Neural progenitor cell (in vitro differentiated cells): Measurements from ENCODE around the gene CSTA. TPM values are rescaled to one million over a fixed set of nuclear protein-coding genes. Genes with fewer than 3 reads are reported as not detected.

Experiments
- DNase-seq: peaks from one replicate; pipeline ENCODE4 v3.0.0-alpha.2; 2016; ENCODE audit warnings: low spot score
- H2AFZ ChIP-seq: fragments of 200-600 bp; sonication (generic); replicated peaks from 2 replicates; pipeline ENCODE4 v1.6.1; 2016; ENCODE audit warnings: antibody characterized with exemption
- H3F3A ChIP-seq: fragments of 200-600 bp; sonication (generic); 2 replicates; pipeline ENCODE4 v1.6.1; 2016; ENCODE audit warnings: antibody characterized with exemption, low read depth
- H3K27ac ChIP-seq: fragments of 200-600 bp; sonication (generic); 2 replicates; pipeline ENCODE4 v1.5.1; 2016; ENCODE audit warnings: mild to moderate bottlenecking
- H3K27me3 ChIP-seq: fragments of 200-600 bp; sonication (generic); 2 replicates; pipeline ENCODE4 v1.6.1; 2016; ENCODE audit warnings: mild to moderate bottlenecking, moderate library complexity
- H3K36me3 ChIP-seq: fragments of 200-600 bp; sonication (generic); 2 replicates; pipeline ENCODE4 v1.5.1; 2016
- H3K4me1 ChIP-seq: fragments of 200-600 bp; sonication (generic); 2 replicates; pipeline ENCODE4 v1.6.1; 2016; ENCODE audit warnings: mixed run types
- H3K4me2 ChIP-seq: fragments of 200-600 bp; sonication (generic); 2 replicates; pipeline ENCODE4 v1.6.1; 2016
- H3K4me3 ChIP-seq: fragments of 200-600 bp; sonication (generic); 2 replicates; pipeline ENCODE4 v1.5.1; 2016
- H3K79me2 ChIP-seq: fragments of 200-600 bp; sonication (generic); 2 replicates; pipeline ENCODE4 v1.6.1; 2016; ENCODE audit warnings: low read depth
- H3K9ac ChIP-seq: fragments of 200-600 bp; sonication (generic); 2 replicates; pipeline ENCODE4 v1.6.1; 2016
- H3K9me3 ChIP-seq: fragments of 200-600 bp; sonication (generic); 2 replicates; pipeline ENCODE4 v1.5.1; 2016; ENCODE audit warnings: low read depth
- H4K20me1 ChIP-seq: fragments of 200-600 bp; sonication (generic); 2 replicates; pipeline ENCODE4 v1.6.1; 2016; ENCODE audit warnings: low read depth
- H3K27ac Mint-ChIP-seq: 3 replicates; pipeline ENCODE4 v1.8.0; 2021; ENCODE audit warnings: mixed read lengths
- H3K27me3 Mint-ChIP-seq: 2 replicates; pipeline ENCODE4 v1.8.0; 2022; ENCODE audit warnings: low read depth, mild to moderate bottlenecking, inconsistent platforms, moderate library complexity, mixed read lengths; ENCODE audit not compliant: insufficient read depth
- H3K36me3 Mint-ChIP-seq: 3 replicates; pipeline ENCODE4 v1.8.0; 2021; ENCODE audit warnings: mixed read lengths
- H3K4me1 Mint-ChIP-seq: 3 replicates; pipeline ENCODE4 v1.8.0; 2021; ENCODE audit warnings: mixed read lengths
- H3K4me3 Mint-ChIP-seq: 3 replicates; pipeline ENCODE4 v1.8.0; 2021; ENCODE audit warnings: mild to moderate bottlenecking, moderate library complexity, mixed read lengths
- H3K9me3 Mint-ChIP-seq: 3 replicates; pipeline ENCODE4 v1.8.0; 2020; ENCODE audit warnings: mixed read lengths
- CTCF ChIP-seq: fragments of 200-600 bp; sonication (generic); IDR thresholded peaks from 2 replicates; pipeline ENCODE4 v1.5.1; 2017; ENCODE audit warnings: antibody characterized with exemption, mild to moderate bottlenecking
- EZH2 ChIP-seq: fragments of 200-600 bp; sonication (generic); IDR thresholded peaks from 2 replicates; pipeline ENCODE4 v1.6.1; 2017; ENCODE audit warnings: antibody characterized with exemption, mild to moderate bottlenecking, moderate library complexity
- EZH2phosphoT487 ChIP-seq: fragments of 200-600 bp; sonication (generic); IDR thresholded peaks from 2 replicates; pipeline ENCODE4 v1.6.1; 2017; ENCODE audit warnings: antibody characterized with exemption
- total RNA-seq: library from RNA; depleted of rRNA; stranded (reverse); fragments of >200 nt; gene quantifications from 2 replicates; pipeline ENCODE4 v1.2.3, GENCODE V29; 2015; ENCODE audit warnings: low replicate concordance

Gene CSTA
- total RNA-seq, 1 donor from 2014 or later, result not detected

GRCh38 chr3:122312826-122313225 is 12.2 kb upstream of the CSTA start:
- Mint-ChIP-seq H3K27ac (no peak overlapping the region), H3K4me3 (no peak overlapping the region), H3K9me3 (no peaks in the 10 kb centered on the region), H3K36me3 (no peaks in the 10 kb centered on the region), H3K4me1 (no peaks in the 10 kb centered on the region), H3K27me3 (no peaks in the 10 kb centered on the region)
- no peaks in the 10 kb centered on the region for H4K20me1 ChIP-seq
- H3K27me3 ChIP-seq, result no peaks in the 10 kb centered on the region
- H3K79me2 ChIP-seq, result no peaks in the 10 kb centered on the region
- H3K9me3 ChIP-seq, result no peaks in the 10 kb centered on the region
- no peak overlapping the region for H3K9ac ChIP-seq
- no peaks in the 10 kb centered on the region for H3K36me3 ChIP-seq
- no peaks in the 10 kb centered on the region for H3F3A ChIP-seq
- no peak for DNase-seq
- H3K4me2 ChIP-seq, result no peak overlapping the region
- no peak for TF ChIP-seq EZH2
- TF ChIP-seq EZH2phosphoT487, result no peak
- TF ChIP-seq CTCF, result no peak
- no peak overlapping the region for H3K27ac ChIP-seq
- H3K4me3 ChIP-seq, result no peak overlapping the region
- H3K4me1 ChIP-seq, result no peaks in the 10 kb centered on the region
- H2AFZ ChIP-seq, result no peak overlapping the region

- Histone ChIP-seq H3K4me2 (no peak overlapping the region), H3K27me3 (no peaks in the 10 kb centered on the region), H4K20me1 (no peaks in the 10 kb centered on the region), H3K4me1 (no peaks in the 10 kb centered on the region), H3K36me3 (no peaks in the 10 kb centered on the region), H3F3A (no peaks in the 10 kb centered on the region), H3K4me3 (no peak overlapping the region), H3K9me3 (no peaks in the 10 kb centered on the region), H3K79me2 (no peaks in the 10 kb centered on the region), H3K9ac (no peak overlapping the region), H2AFZ (no peak overlapping the region), H3K27ac (no peak overlapping the region)
- H3K4me1 Mint-ChIP-seq, result no peaks in the 10 kb centered on the region
- H3K4me3 Mint-ChIP-seq, result no peak overlapping the region
- TF ChIP-seq CTCF (no peak), EZH2phosphoT487 (no peak), EZH2 (no peak)
- H3K36me3 Mint-ChIP-seq, result no peaks in the 10 kb centered on the region
- H3K27ac Mint-ChIP-seq, result no peak overlapping the region
- no peak for DNase-seq
- no peaks in the 10 kb centered on the region for H3K9me3 Mint-ChIP-seq
- H3K27me3 Mint-ChIP-seq, result no peaks in the 10 kb centered on the region
Observed at GRCh38 chr3:122313281-122313680, 11.8 kb upstream of the CSTA start.

DNA sequence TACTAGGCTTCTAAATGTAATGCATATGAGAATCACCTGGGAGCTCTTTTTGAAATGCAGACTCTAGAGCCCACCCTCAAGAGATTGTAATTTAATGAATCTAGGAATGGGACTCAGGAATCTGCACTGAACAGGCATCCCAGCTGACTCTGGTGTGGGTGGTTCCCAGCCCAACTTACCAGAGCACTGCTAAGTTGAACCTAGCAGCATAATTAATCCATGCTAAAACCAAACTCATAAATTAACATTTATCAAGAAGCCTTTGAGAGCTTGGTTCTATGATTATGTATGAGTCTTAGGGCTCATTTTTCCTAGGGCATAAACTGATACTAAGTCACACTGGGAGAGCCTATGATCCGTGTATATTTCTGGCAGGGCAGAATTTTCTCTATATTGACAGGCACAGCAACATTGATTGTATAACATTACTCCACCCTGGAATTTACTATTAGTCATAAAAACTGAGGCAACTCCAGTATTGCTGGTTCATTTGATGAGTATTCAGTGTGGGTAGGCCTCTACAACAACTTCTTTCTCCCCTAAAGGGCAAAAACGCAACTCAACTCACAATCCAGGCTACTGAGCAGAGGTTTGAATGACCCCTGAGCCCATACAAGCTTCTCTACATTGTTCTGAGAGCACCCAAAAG is 10.7 kb upstream of the CSTA start:
- H3K27me3 ChIP-seq, result no peaks in the 10 kb centered on the region
- no peak overlapping the region for H3K27ac Mint-ChIP-seq
- peak overlapping the region; percentile 79 for H2AFZ ChIP-seq
- H3K4me1 ChIP-seq, result no peaks in the 10 kb centered on the region
- DNase-seq, result no peak
- H3K79me2 ChIP-seq, result no peaks in the 10 kb centered on the region
- no peak overlapping the region for H3K4me3 Mint-ChIP-seq
- H4K20me1 ChIP-seq, result no peaks in the 10 kb centered on the region
- no peaks in the 10 kb centered on the region for H3F3A ChIP-seq
- H3K4me1 Mint-ChIP-seq, result no peaks in the 10 kb centered on the region
- H3K27me3 Mint-ChIP-seq, result no peaks in the 10 kb centered on the region
- H3K4me3 ChIP-seq, result no peak overlapping the region
- H3K9ac ChIP-seq, result no peak overlapping the region
- no peaks in the 10 kb centered on the region for H3K9me3 ChIP-seq
- no peaks in the 10 kb centered on the region for H3K36me3 ChIP-seq
- H3K4me2 ChIP-seq, result no peak overlapping the region
- TF ChIP-seq CTCF (no peak), EZH2phosphoT487 (no peak), EZH2 (no peak)
- no peaks in the 10 kb centered on the region for H3K9me3 Mint-ChIP-seq
- H3K27ac ChIP-seq, result no peak overlapping the region
- no peaks in the 10 kb centered on the region for H3K36me3 Mint-ChIP-seq
